Esophagus muscularis mucosa (tissue), 4 donors: ENCODE data around the gene SLC38A8. TPM values are rescaled to one million over a fixed set of nuclear protein-coding genes. Genes with fewer than 3 reads are reported as not detected.

Experiments
- DNase-seq: peaks from one replicate; pipeline ENCODE4 v3.0.0-alpha.2; 2017; ENCODE audit errors: extremely low spot score
- H3K27ac ChIP-seq, 4 donors: fragments of 200-600 bp; sonication (generic); replicated peaks in 1 of 4; 1 replicate in 3 of 4; 2 replicates in 1 of 4; pipeline ENCODE4 v1.5.1; 2016 to 2019; ENCODE audit warnings: mild to moderate bottlenecking in 1 of 4
- H3K27me3 ChIP-seq, 4 donors: fragments of 200-600 bp; sonication (generic); one replicate each; pipeline versions ENCODE4 v1.5.1 to v1.6.0; 2016 to 2019
- H3K36me3 ChIP-seq, 4 donors: fragments of 200-600 bp; sonication (generic); one replicate each; pipeline ENCODE4 v1.5.1; 2016 to 2019
- H3K4me1 ChIP-seq, 4 donors: fragments of 200-600 bp; sonication (generic); one replicate each; pipeline ENCODE4 v1.5.1; 2016 to 2019
- H3K4me3 ChIP-seq, 4 donors: fragments of 200-600 bp; sonication (generic); 1 replicate in 2 of 4; 2 replicates in 2 of 4; pipeline ENCODE4 v1.5.1; 2016 to 2019; ENCODE audit warnings: mild to moderate bottlenecking in 4 of 4, moderate library complexity in 1 of 4
- H3K9me3 ChIP-seq, 4 donors: fragments of 200-600 bp; sonication (generic); 1 replicate in 3 of 4; 2 replicates in 1 of 4; pipeline ENCODE4 v1.5.1; 2016 to 2019
- CTCF ChIP-seq, 3 experiments: fragments of 200-600 bp in 2 of 3; fragments of 450-650 bp in 1 of 3; sonication (generic) in 2 of 3; IDR thresholded peaks; one replicate each; pipeline ENCODE4 v1.5.1; 2017 to 2019; ENCODE audit warnings: antibody characterized with exemption in 3 of 3, mild to moderate bottlenecking in 2 of 3, moderate library complexity in 1 of 3
- EP300 ChIP-seq: sonication (generic); formaldehyde crosslinking; IDR thresholded peaks from one replicate; pipeline ENCODE4 v1.6.1; 2017; ENCODE audit warnings: antibody characterized with exemption
- POLR2A ChIP-seq: fragments of 450-650 bp; IDR thresholded peaks from one replicate; pipeline ENCODE4 v1.6.1; 2017; ENCODE audit warnings: antibody characterized with exemption, moderate library complexity, mild to moderate bottlenecking, low read depth
- POLR2AphosphoS5 ChIP-seq, 2 donors: sonication (generic); formaldehyde crosslinking; IDR thresholded peaks; one replicate each; pipeline ENCODE4 v1.6.1; 2017; ENCODE audit warnings: antibody characterized with exemption in 2 of 2
- WGBS: methylation state at CpG from one replicate; pipeline ENCODE4 v1.1.5; 2018; 5-methylcytosine and 5-hydroxymethylcytosine counted together
- intact Hi-C: fragments of 100-400 bp; cut with DNase I; formaldehyde crosslinking; loops from one replicate; pipeline ENCODE4 v1.15.1; 2023
- total RNA-seq, 4 donors: library from RNA; depleted of rRNA; stranded (reverse); fragments of >200 nt; gene quantifications; one replicate each; pipeline versions ENCODE4 v1.1.0 to v1.2.1, GENCODE V29; 2016

Gene SLC38A8
- total RNA-seq, 4 donors from 2014 or later = not detected

DNA sequence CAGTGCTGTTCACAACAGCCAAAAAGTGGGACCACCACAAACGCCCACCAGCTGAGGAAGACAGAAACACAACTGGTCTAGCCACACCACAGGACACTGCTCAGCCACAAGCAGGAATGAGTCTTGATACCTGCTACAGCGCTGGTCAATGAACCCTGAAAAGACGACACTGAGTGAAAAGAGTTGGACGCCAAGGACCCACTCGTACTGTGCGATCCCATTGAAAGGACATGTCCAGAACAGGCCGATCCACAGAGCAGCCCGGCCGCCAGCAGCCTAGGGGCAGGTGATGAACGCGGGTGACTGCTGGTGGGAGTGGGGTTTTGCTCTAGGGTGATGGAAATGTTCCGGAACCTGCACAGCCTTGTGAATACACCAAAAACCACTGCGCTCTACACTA is 10.6 kb upstream of the SLC38A8 start:
- Histone ChIP-seq H3K36me3 (peaks cover 38 to 93% (median 89%) of the 10 kb centered on the region in 4 donors), H3K27ac (no peak overlapping the region), H3K4me3 (no peak overlapping the region), H3K27me3 (no peaks in the 10 kb centered on the region), H3K4me1 (peaks cover 10 to 18% (median 16%) of the 10 kb centered on the region in 4 donors), H3K9me3 (no peaks in the 10 kb centered on the region)
- 93% methylated on average over 11 of the region's 13 CpGs for WGBS
- intact Hi-C loops = no loop called here
- TF ChIP-seq POLR2AphosphoS5 (IDR thresholded peaks at IDR 0.05) (no peak), CTCF (IDR thresholded peaks at IDR 0.05) (no peak), EP300 (no peak), POLR2A (no peak)
- no peak for DNase-seq

DNA sequence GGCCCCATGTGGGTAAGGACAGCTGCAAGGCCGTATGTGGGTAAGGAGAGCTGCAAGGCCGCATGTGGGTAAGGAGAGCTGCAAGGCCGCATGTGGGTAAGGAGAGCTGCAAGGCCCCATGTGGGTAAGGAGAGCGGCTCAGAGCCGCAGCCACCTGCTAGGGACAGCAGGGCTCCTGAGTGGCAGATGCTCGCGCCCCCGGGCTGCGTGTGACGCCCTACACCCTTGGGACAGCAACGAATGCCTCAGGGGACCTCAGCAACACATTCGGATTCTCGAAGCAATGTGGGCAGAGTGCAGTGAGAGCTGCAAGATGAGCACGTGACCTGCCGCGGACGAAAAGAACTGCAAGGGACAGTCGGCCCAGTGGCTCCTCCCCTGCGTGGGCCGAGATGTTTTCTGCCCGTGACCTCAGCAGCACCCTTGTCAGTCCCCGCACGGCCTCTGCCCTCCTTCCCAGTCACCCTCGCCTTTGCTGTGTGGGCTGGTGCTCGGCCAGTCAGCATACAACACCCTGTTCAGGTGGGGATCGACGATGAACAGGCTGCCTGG is 9.6 kb upstream of the SLC38A8 start:
- H3K36me3 ChIP-seq = peaks cover 33 to 90% (median 79%) of the 10 kb centered on the region in 4 donors
- 94% methylated on average over 13 of the region's 27 CpGs for WGBS
- no peak for DNase-seq

GRCh38 chr16:84050316-84050715 is 7.7 kb upstream of the SLC38A8 start:
- Histone ChIP-seq H3K27ac (no peak overlapping the region), H3K4me1 (peaks cover 4 to 8% (median 6%) of the 10 kb centered on the region in 4 donors), H3K27me3 (no peaks in the 10 kb centered on the region), H3K36me3 (peaks cover 23 to 71% (median 61%) of the 10 kb centered on the region in 4 donors), H3K9me3 (no peaks in the 10 kb centered on the region), H3K4me3 (no peak overlapping the region)
- intact Hi-C loops = no loop called here
- no peak for DNase-seq
- WGBS = 84% methylated on average over 9 of the region's 9 CpGs
- TF ChIP-seq POLR2A (no peak), CTCF (IDR thresholded peaks at IDR 0.05) (no peak), POLR2AphosphoS5 (IDR thresholded peaks at IDR 0.05) (no peak), EP300 (no peak)

More for the DNA sequence above, 9.6 kb upstream of the SLC38A8 start:
- intact Hi-C loops = no loop called here
- H3K27me3 ChIP-seq = no peaks in the 10 kb centered on the region
- TF ChIP-seq POLR2A = no peak
- TF ChIP-seq EP300 = no peak
- no peak for TF ChIP-seq POLR2AphosphoS5 (IDR thresholded peaks at IDR 0.05)
- TF ChIP-seq CTCF (IDR thresholded peaks at IDR 0.05) = no peak
- no peak overlapping the region for H3K4me3 ChIP-seq
- H3K27ac ChIP-seq = no peak overlapping the region
- H3K4me1 ChIP-seq = peaks cover 10 to 18% (median 15%) of the 10 kb centered on the region in 4 donors
- no peaks in the 10 kb centered on the region for H3K9me3 ChIP-seq

GRCh38 chr16:84049403-84050060 is 6.9 kb upstream of the SLC38A8 start:
- no peak overlapping the region for H3K4me3 ChIP-seq
- WGBS = 74% methylated on average over 13 of the region's 13 CpGs
- TF ChIP-seq CTCF (IDR thresholded peaks at IDR 0.05) (no peak), EP300 (no peak), POLR2AphosphoS5 (IDR thresholded peaks at IDR 0.05) (no peak), POLR2A (no peak)
- no peaks in the 10 kb centered on the region for H3K27me3 ChIP-seq
- DNase-seq = no peak
- peaks cover 15 to 63% (median 53%) of the 10 kb centered on the region in 4 donors for H3K36me3 ChIP-seq
- no peaks in the 10 kb centered on the region for H3K9me3 ChIP-seq
- H3K27ac ChIP-seq = no peak overlapping the region
- H3K4me1 ChIP-seq = peaks cover 0 to 3% (median 0%) of the 10 kb centered on the region in 4 donors
- intact Hi-C loops = no loop called here
